B cell (primary cell): ENCODE data around the gene ZNF333. TPM values are rescaled to one million over a fixed set of nuclear protein-coding genes. Genes with fewer than 3 reads are reported as not detected.
A peak's percentile ranks its signal among the peaks of the same experiment; 100 is the strongest.
"Not testable (repeated sequence)": the region's sequence is repeated elsewhere in the genome, so short reads cannot be mapped to it uniquely, and the experiment has no call there.

Experiments
- ATAC-seq: fragments of 200-7000 bp; cut with Tn5 transposase; one replicate; pipeline ENCODE4 v1.10.0; 2021; ENCODE audit warnings: low read depth, mild to moderate bottlenecking, moderate number of reproducible peaks, moderate library complexity
- CTCF ChIA-PET: fragments of 350-600 bp; sonication (Branson Sonifier 250); formaldehyde crosslinking; loops from one replicate; lab custom pipeline; 2021; ENCODE audit warnings: antibody characterized with exemption, inconsistent platforms; lab: Charles Lee
- POLR2A ChIA-PET: fragments of 350-600 bp; sonication (Branson Sonifier 250); formaldehyde crosslinking; loops from one replicate; lab custom pipeline; 2021; ENCODE audit warnings: antibody characterized with exemption; lab: Charles Lee
- DNase-seq: peaks from one replicate; pipeline ENCODE4 v3.0.0; 2013
- H2AFZ ChIP-seq: 2 replicates; pipeline ENCODE4 v1.6.1; 2012; ENCODE audit warnings: mild to moderate bottlenecking, low read depth, low read length; ENCODE audit not compliant: insufficient read depth, poor library complexity, severe bottlenecking
- H3K27ac ChIP-seq, 2 donors: 1 replicate in 1 of 2; 2 replicates in 1 of 2; pipeline ENCODE4 v1.5.1; 2012 to 2013; ENCODE audit warnings: low read length in 2 of 2, mild to moderate bottlenecking in 2 of 2, moderate library complexity in 1 of 2
- H3K27me3 ChIP-seq, 4 experiments: fragments of 200-600 bp in 1 of 4; sonication (generic) in 1 of 4; replicated peaks in 1 of 4; 1 replicate in 2 of 4; 2 replicates in 2 of 4; pipeline versions ENCODE4 v1.6.1 to v1.7.0; 2013 to 2016; ENCODE audit warnings: low read length in 3 of 4, mild to moderate bottlenecking in 2 of 4, mixed read lengths in 1 of 4, moderate library complexity in 1 of 4; ENCODE audit not compliant: insufficient read depth in 4 of 4, control insufficient read depth in 3 of 4; ENCODE audit errors: control extremely low read depth in 1 of 4
- H3K36me3 ChIP-seq, 2 experiments: replicated peaks in 1 of 2; 1 replicate in 1 of 2; 2 replicates in 1 of 2; pipeline versions ENCODE4 v1.6.1 to v1.7.1; 2013; ENCODE audit warnings: low read length in 1 of 2; ENCODE audit not compliant: insufficient read depth in 2 of 2, control insufficient read depth in 1 of 2; ENCODE audit errors: control extremely low read depth in 1 of 2, extremely low read depth in 1 of 2
- H3K4me1 ChIP-seq, 2 donors: fragments of 200-600 bp in 1 of 2; sonication (generic) in 1 of 2; 1 replicate in 1 of 2; 2 replicates in 1 of 2; pipeline versions ENCODE4 v1.5.1 to v1.6.1; 2013 to 2017; ENCODE audit warnings: low read length in 2 of 2; ENCODE audit not compliant: control insufficient read depth in 2 of 2, insufficient read depth in 2 of 2
- H3K4me2 ChIP-seq: replicated peaks from 2 replicates; pipeline ENCODE3; 2012; ENCODE audit warnings: mild to moderate bottlenecking, low read depth, low read length; ENCODE audit not compliant: poor library complexity, severe bottlenecking
- H3K4me3 ChIP-seq, 5 experiments: fragments of 200-600 bp in 1 of 5; sonication (generic) in 1 of 5; 1 replicate in 3 of 5; 2 replicates in 2 of 5; pipeline versions ENCODE4 v1.5.1 to v1.7.0; 2011 to 2016; ENCODE audit warnings: low read length in 4 of 5, mild to moderate bottlenecking in 4 of 5, low read depth in 2 of 5, control low read depth in 1 of 5, moderate library complexity in 1 of 5; ENCODE audit not compliant: insufficient read depth in 1 of 5; ENCODE audit errors: control extremely low read depth in 1 of 5, extremely low read depth in 1 of 5
- H3K79me2 ChIP-seq: fragments of 200-600 bp; sonication (generic); one replicate; pipeline ENCODE4 v1.6.0; 2016; ENCODE audit warnings: low read length; ENCODE audit not compliant: control insufficient read depth, insufficient read depth
- H3K9ac ChIP-seq: fragments of 200-600 bp; sonication (generic); 2 replicates; pipeline ENCODE4 v1.6.1; 2017; ENCODE audit warnings: mild to moderate bottlenecking, low read length, moderate library complexity
- H3K9me3 ChIP-seq, 3 donors: one replicate each; pipeline versions ENCODE4 v1.6.1 to v1.7.1; 2013; ENCODE audit warnings: low read length in 2 of 3; ENCODE audit not compliant: control insufficient read depth in 2 of 3, insufficient read depth in 1 of 3; ENCODE audit errors: control extremely low read depth in 1 of 3
- H4K20me1 ChIP-seq: 2 replicates; pipeline ENCODE4 v1.6.0; 2012; ENCODE audit warnings: mild to moderate bottlenecking, low read length; ENCODE audit not compliant: insufficient read depth, control insufficient read depth, poor library complexity, severe bottlenecking
- H3K27ac Mint-ChIP-seq: one replicate; pipeline ENCODE4 v1.8.0; 2021; ENCODE audit warnings: mixed read lengths
- H3K27me3 Mint-ChIP-seq: one replicate; pipeline ENCODE4 v1.8.0; 2021; ENCODE audit warnings: mixed read lengths
- H3K4me1 Mint-ChIP-seq: one replicate; pipeline ENCODE4 v1.8.0; 2021; ENCODE audit warnings: mixed read lengths
- H3K4me3 Mint-ChIP-seq: one replicate; pipeline ENCODE4 v1.8.0; 2021; ENCODE audit warnings: mixed read lengths
- H3K9me3 Mint-ChIP-seq: one replicate; pipeline ENCODE4 v1.8.0; 2022; ENCODE audit warnings: mixed read lengths; ENCODE audit not compliant: insufficient read depth
- EZH2 ChIP-seq: IDR thresholded peaks from 2 replicates; pipeline ENCODE4 v1.6.1; 2012; ENCODE audit warnings: borderline replicate concordance, low read depth, mild to moderate bottlenecking, moderate library complexity, low read length; ENCODE audit not compliant: insufficient read depth, poor library complexity, severe bottlenecking
- WGBS: methylation state at CpG from one replicate; pipeline ENCODE4 v1.1.5; 2013; ENCODE audit warnings: missing lambda C conversion rate; ENCODE audit not compliant: insufficient coverage; 5-methylcytosine and 5-hydroxymethylcytosine counted together
- intact Hi-C: fragments of 100-400 bp; cut with micrococcal nuclease; formaldehyde crosslinking; loops from one replicate; pipeline ENCODE4 v1.10.0; 2022
- polyA plus RNA-seq: library from polyadenylated mRNA; depleted of rRNA; stranded (reverse); fragments of >200 nt; gene quantifications from 2 replicates; pipeline ENCODE4 v1.2.3, GENCODE V29; 2012
- total RNA-seq, 2 donors: library from RNA; stranded (reverse); fragments of 120-200 nt in 1 of 2; gene quantifications; 1 replicate in 1 of 2; 2 replicates in 1 of 2; pipeline versions ENCODE4 v1.2.3 to v1.2.4, GENCODE V29; 2013 to 2022
- TF ChIP-seq, protein P1 (sequence below): fragments of 200-600 bp; IDR thresholded peaks from one replicate; pipeline ENCODE4 v1.8.0; 2022; ENCODE audit warnings: antibody characterized with exemption, mild to moderate bottlenecking

ZNF333 gene
- total and polyA plus RNA-seq, 2 donors (not counting 1 experiment from before 2014, with no cell fraction given) = 23.2 to 36.9 TPM

- TF ChIP-seq, protein P1, sequence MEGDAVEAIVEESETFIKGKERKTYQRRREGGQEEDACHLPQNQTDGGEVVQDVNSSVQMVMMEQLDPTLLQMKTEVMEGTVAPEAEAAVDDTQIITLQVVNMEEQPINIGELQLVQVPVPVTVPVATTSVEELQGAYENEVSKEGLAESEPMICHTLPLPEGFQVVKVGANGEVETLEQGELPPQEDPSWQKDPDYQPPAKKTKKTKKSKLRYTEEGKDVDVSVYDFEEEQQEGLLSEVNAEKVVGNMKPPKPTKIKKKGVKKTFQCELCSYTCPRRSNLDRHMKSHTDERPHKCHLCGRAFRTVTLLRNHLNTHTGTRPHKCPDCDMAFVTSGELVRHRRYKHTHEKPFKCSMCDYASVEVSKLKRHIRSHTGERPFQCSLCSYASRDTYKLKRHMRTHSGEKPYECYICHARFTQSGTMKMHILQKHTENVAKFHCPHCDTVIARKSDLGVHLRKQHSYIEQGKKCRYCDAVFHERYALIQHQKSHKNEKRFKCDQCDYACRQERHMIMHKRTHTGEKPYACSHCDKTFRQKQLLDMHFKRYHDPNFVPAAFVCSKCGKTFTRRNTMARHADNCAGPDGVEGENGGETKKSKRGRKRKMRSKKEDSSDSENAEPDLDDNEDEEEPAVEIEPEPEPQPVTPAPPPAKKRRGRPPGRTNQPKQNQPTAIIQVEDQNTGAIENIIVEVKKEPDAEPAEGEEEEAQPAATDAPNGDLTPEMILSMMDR = no peak
- TF ChIP-seq EZH2 = no peak
- DNase-seq (peak; percentile 46), ATAC-seq (no peak)
- 1% methylated on average over 15 of the region's 22 CpGs for WGBS
- H3K27me3 ChIP-seq = peaks cover 0 to 20% (median 4%) of the 10 kb centered on the region in 4 experiments
- peak overlapping the region in 1 of 2 donors; percentile 19 for H3K27ac ChIP-seq
- H3K27ac Mint-ChIP-seq = no peak overlapping the region
- peak overlapping the region; percentile 40 to 66 (median 48) for H3K4me3 ChIP-seq
- CTCF ChIA-PET = interaction anchor here (0.6 to 2.4 kb wide), 3 partner anchors 10 to 250 kb away, joined by 3 to 5 read pairs (median 5); no protein-coding TSS in a partner anchor
- peaks cover 16 to 26% of the 10 kb centered on the region in 2 donors for H3K4me1 ChIP-seq
- peak overlapping the region; percentile 71 for H3K4me2 ChIP-seq
- no peaks in the 10 kb centered on the region for H3K9me3 Mint-ChIP-seq
- H3K9ac ChIP-seq = peak overlapping the region; percentile 49
- H3K36me3 ChIP-seq = no peaks in the 10 kb centered on the region
- POLR2A ChIA-PET = interaction anchor here (0.6 to 1.1 kb wide), 3 partner anchors 144 to 1300 kb away, joined by 3 to 9 read pairs (median 4); partner anchors contain the start of gene ADGRE5
- H3K4me1 Mint-ChIP-seq = peaks cover 25% of the 10 kb centered on the region
- no peaks in the 10 kb centered on the region for H3K79me2 ChIP-seq
- peak overlapping the region; percentile 83 for H3K4me3 Mint-ChIP-seq
- H3K27me3 Mint-ChIP-seq = peaks cover 13% of the 10 kb centered on the region
- no peaks in the 10 kb centered on the region for H4K20me1 ChIP-seq
- intact Hi-C loops = no loop called here
- peak overlapping the region; percentile 74 for H2AFZ ChIP-seq
- H3K9me3 ChIP-seq = peaks cover 0 to 12% (median 0%) of the 10 kb centered on the region in 3 donors
Observed at GRCh38 chr19:14775869-14776586, 86.2 kb downstream of the ZNF333 start.

- Histone ChIP-seq H3K9me3 (peaks cover 0 to 12% (median 0%) of the 10 kb centered on the region in 3 donors), H3K27me3 (peaks cover 0 to 20% (median 4%) of the 10 kb centered on the region in 4 experiments), H3K4me1 (peaks cover 13 to 26% of the 10 kb centered on the region in 2 donors)
- H3K4me3 Mint-ChIP-seq = peak overlapping the region; percentile 54
- peaks cover 22% of the 10 kb centered on the region for H3K4me1 Mint-ChIP-seq
- H2AFZ ChIP-seq, H3K27ac ChIP-seq, ATAC-seq, H4K20me1 ChIP-seq, POLR2A ChIA-PET, intact Hi-C loops, H3K9ac ChIP-seq, H3K36me3 ChIP-seq, H3K4me2 ChIP-seq, DNase-seq, H3K9me3 Mint-ChIP-seq, H3K27ac Mint-ChIP-seq, H3K79me2 ChIP-seq, H3K4me3 ChIP-seq: not testable (repeated sequence)
- WGBS = no CpG with 5 or more reads among the region's 4 CpGs
- peaks cover 13% of the 10 kb centered on the region for H3K27me3 Mint-ChIP-seq
- CTCF ChIA-PET = interaction anchor here (1.0 to 2.4 kb wide), 2 partner anchors 9 to 205 kb away, joined by 5 read pairs; no protein-coding TSS in a partner anchor
Observed at GRCh38 chr19:14777645-14778044, 87.8 kb downstream of the ZNF333 start.

DNA sequence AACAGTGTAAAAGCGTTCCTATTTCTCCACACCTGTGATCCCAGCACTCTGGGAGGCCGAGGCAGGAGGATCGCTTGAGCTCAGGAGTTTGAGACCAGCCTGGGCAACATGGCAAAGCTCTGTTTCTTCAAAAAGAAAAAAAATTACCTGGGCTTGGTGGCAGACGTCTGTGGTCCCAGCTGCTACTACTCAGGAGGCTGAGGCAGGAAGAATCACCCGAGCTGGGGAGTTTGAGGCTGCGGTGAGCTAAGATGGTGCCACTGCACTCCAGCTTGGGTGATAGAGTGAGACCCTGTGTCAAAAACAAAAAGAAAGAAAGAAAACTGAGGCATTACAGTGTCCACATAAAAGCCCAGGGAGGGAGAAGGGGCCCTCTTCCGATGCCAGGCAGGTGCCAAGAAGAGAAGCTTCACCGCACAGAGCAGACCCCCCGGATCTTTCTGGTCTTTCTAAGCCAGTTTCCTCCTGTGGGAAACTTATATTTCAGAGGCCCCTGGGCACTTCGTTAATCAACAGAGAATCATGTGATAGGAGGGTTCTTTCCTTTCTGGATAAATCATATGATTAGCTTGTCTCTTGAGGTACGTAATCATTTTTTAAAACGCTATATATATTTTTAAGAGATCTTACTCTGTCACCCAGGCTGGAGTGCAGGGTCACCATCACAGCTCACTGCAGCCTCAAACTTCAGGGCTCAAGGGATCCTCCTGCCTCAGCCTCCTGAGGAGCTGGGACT, 88.4 kb downstream of the ZNF333 start, which contains the start of gene ADGRE2:
Gene ADGRE2, minus strand, starts transcription at position 451 of the 736 bp plus-strand sequence. CDS start 1,804 bp downstream, outside the sequence.
- 97% methylated on average over 3 of the region's 12 CpGs for WGBS
- H3K27me3 ChIP-seq = peaks cover 0 to 20% (median 4%) of the 10 kb centered on the region in 4 experiments
- ATAC-seq, H3K27ac ChIP-seq, H3K36me3 ChIP-seq, H3K4me2 ChIP-seq, POLR2A ChIA-PET, intact Hi-C loops, H3K4me3 ChIP-seq, H3K79me2 ChIP-seq, H4K20me1 ChIP-seq, DNase-seq, H3K9me3 Mint-ChIP-seq, H3K9ac ChIP-seq, H3K27ac Mint-ChIP-seq: not testable (repeated sequence)
- H2AFZ ChIP-seq = peak within 1 kb of the TSS; percentile 22
- CTCF ChIA-PET = interaction anchor here (0.6 to 2.4 kb wide), 2 partner anchors 205 to 679 kb away, joined by 3 to 5 read pairs; no protein-coding TSS in a partner anchor
- peaks cover 0 to 12% (median 0%) of the 10 kb centered on the region in 3 donors for H3K9me3 ChIP-seq
- H3K27me3 Mint-ChIP-seq = peaks cover 13% of the 10 kb centered on the region
- peaks cover 13 to 26% of the 10 kb centered on the region in 2 donors for H3K4me1 ChIP-seq
- peak within 1 kb of the TSS; percentile 54 for H3K4me3 Mint-ChIP-seq
- H3K4me1 Mint-ChIP-seq = peaks cover 26% of the 10 kb centered on the region
